ENCODE measurements around the gene C1GALT1. TPM values are rescaled to one million over a fixed set of nuclear protein-coding genes. Genes with fewer than 3 reads are reported as not detected.

C1GALT1 gene
- total RNA-seq, 1 donor from 2014 or later = 31.1 TPM

GRCh38 chr7:7201578-7202374 is 19.4 kb downstream of the C1GALT1 start:
- H3K4me3 ChIP-seq (ENCODE audit: low read depth, low read length) = no peak overlapping the region
- no peaks in the 10 kb centered on the region for H3K36me3 ChIP-seq (ENCODE audit: control insufficient read depth, insufficient read depth, low read length)
- no peaks in the 10 kb centered on the region for H3K27me3 ChIP-seq (ENCODE audit: control insufficient read depth, insufficient read depth, low read length)
- no peak for TF ChIP-seq CTCF (IDR thresholded peaks at IDR 0.05; ENCODE audit: insufficient read depth, low read length, severe bottlenecking)
- FAIRE-seq (peak; percentile 66), DNase-seq (ENCODE audit: low read depth) (peak; percentile 36)

- H3K4me3 ChIP-seq (ENCODE audit: low read depth, low read length) = no peak overlapping the region
- H3K27me3 ChIP-seq (ENCODE audit: control insufficient read depth, insufficient read depth, low read length) = no peaks in the 10 kb centered on the region
- TF ChIP-seq CTCF (IDR thresholded peaks at IDR 0.05; ENCODE audit: insufficient read depth, low read length, severe bottlenecking) = no peak
- no peak for FAIRE-seq
- DNase-seq (ENCODE audit: low read depth) = no peak
- H3K36me3 ChIP-seq (ENCODE audit: control insufficient read depth, insufficient read depth, low read length) = no peaks in the 10 kb centered on the region
These were observed 20.0 kb downstream of the C1GALT1 start for GRCh38 chr7:7202375-7202720.

GRCh38 chr7:7203813-7204575 is 21.6 kb downstream of the C1GALT1 start:
- TF ChIP-seq CTCF (IDR thresholded peaks at IDR 0.05; ENCODE audit: insufficient read depth, low read length, severe bottlenecking) = no peak
- H3K4me3 ChIP-seq (ENCODE audit: low read depth, low read length) = no peak overlapping the region
- H3K36me3 ChIP-seq (ENCODE audit: control insufficient read depth, insufficient read depth, low read length) = no peaks in the 10 kb centered on the region
- no peaks in the 10 kb centered on the region for H3K27me3 ChIP-seq (ENCODE audit: control insufficient read depth, insufficient read depth, low read length)
- DNase-seq (ENCODE audit: low read depth) (no peak), FAIRE-seq (no peak)

- no peak overlapping the region for H3K4me3 ChIP-seq (ENCODE audit: low read depth, low read length)
- no peaks in the 10 kb centered on the region for H3K27me3 ChIP-seq (ENCODE audit: control insufficient read depth, insufficient read depth, low read length)
- no peak for TF ChIP-seq CTCF (IDR thresholded peaks at IDR 0.05; ENCODE audit: insufficient read depth, low read length, severe bottlenecking)
- DNase-seq (ENCODE audit: low read depth) (peak; percentile 94), FAIRE-seq (no peak)
- no peaks in the 10 kb centered on the region for H3K36me3 ChIP-seq (ENCODE audit: control insufficient read depth, insufficient read depth, low read length)
These were observed 25.5 kb downstream of the C1GALT1 start for GRCh38 chr7:7207876-7208275.

- FAIRE-seq (no peak), DNase-seq (ENCODE audit: low read depth) (no peak)
- Histone ChIP-seq H3K36me3 (ENCODE audit: control insufficient read depth, insufficient read depth, low read length) (no peaks in the 10 kb centered on the region), H3K27me3 (ENCODE audit: control insufficient read depth, insufficient read depth, low read length) (no peaks in the 10 kb centered on the region), H3K4me3 (ENCODE audit: low read depth, low read length) (no peak overlapping the region)
- no peak for TF ChIP-seq CTCF (IDR thresholded peaks at IDR 0.05; ENCODE audit: insufficient read depth, low read length, severe bottlenecking)
These were observed 26.2 kb downstream of the C1GALT1 start for GRCh38 chr7:7208520-7208919.
